ENCODE results near the gene CNTNAP2. TPM values are rescaled to one million over a fixed set of nuclear protein-coding genes. Genes with fewer than 3 reads are reported as not detected.

The CNTNAP2 gene
- total RNA-seq, 1 experiment from 2014 or later, result 0.03 TPM

- no TSS peak for BruUV-seq (replicated peaks)
- Histone ChIP-seq H3K4me1 (ENCODE audit: control insufficient read depth, insufficient read depth, low read length) (no peaks in the 10 kb centered on the region), H3K27me3 (ENCODE audit: control insufficient read depth, insufficient read depth, low read length) (no peaks in the 10 kb centered on the region), H3K4me3 (ENCODE audit: low read depth in 2 of 2, low read length in 2 of 2) (no peak overlapping the region), H3K36me3 (ENCODE audit: control insufficient read depth, insufficient read depth, low read length) (no peaks in the 10 kb centered on the region), H3K27ac (ENCODE audit: low read length) (no peak overlapping the region), H3K9me3 (ENCODE audit: control insufficient read depth, insufficient read depth, low read depth, low read length) (no peaks in the 10 kb centered on the region; the same call in 1 of the 2 replicates)
- POLR2A ChIA-PET, result no interaction called here
- TF ChIP-seq REST (IDR thresholded peaks at IDR 0.05; ENCODE audit: insufficient read depth in 1 of 2, low read depth in 2 of 2, low read length in 1 of 2) (no peak), POLR2AphosphoS5 (IDR thresholded peaks at IDR 0.05; ENCODE audit: low read depth, low read length) (no peak), TCF7L2 (IDR thresholded peaks at IDR 0.05; ENCODE audit: low read depth, low read length) (no peak), SIN3A (IDR thresholded peaks at IDR 0.05; ENCODE audit: borderline replicate concordance, insufficient read depth, low read depth, low read length) (no peak)
- TF ChIP-seq, protein P1, sequence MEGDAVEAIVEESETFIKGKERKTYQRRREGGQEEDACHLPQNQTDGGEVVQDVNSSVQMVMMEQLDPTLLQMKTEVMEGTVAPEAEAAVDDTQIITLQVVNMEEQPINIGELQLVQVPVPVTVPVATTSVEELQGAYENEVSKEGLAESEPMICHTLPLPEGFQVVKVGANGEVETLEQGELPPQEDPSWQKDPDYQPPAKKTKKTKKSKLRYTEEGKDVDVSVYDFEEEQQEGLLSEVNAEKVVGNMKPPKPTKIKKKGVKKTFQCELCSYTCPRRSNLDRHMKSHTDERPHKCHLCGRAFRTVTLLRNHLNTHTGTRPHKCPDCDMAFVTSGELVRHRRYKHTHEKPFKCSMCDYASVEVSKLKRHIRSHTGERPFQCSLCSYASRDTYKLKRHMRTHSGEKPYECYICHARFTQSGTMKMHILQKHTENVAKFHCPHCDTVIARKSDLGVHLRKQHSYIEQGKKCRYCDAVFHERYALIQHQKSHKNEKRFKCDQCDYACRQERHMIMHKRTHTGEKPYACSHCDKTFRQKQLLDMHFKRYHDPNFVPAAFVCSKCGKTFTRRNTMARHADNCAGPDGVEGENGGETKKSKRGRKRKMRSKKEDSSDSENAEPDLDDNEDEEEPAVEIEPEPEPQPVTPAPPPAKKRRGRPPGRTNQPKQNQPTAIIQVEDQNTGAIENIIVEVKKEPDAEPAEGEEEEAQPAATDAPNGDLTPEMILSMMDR (IDR thresholded peaks at IDR 0.05), result no peak
- in situ Hi-C loops (cut with HindIII; ENCODE audit: low pct_unique_long_range_greater_than_20kb, low sequenced_read_pairs) (no loop called here), intact Hi-C loops (cut with micrococcal nuclease; ENCODE audit: unreplicated experiment) (no loop called here)
- CTCF ChIA-PET, result no interaction called here
- ATAC-seq, result no peak
- no peak for DNase-seq (ENCODE audit: low read depth, low spot score)
Measured at GRCh38 chr7:147990942-147991341, 1874.3 kb downstream of the CNTNAP2 start.

DNA sequence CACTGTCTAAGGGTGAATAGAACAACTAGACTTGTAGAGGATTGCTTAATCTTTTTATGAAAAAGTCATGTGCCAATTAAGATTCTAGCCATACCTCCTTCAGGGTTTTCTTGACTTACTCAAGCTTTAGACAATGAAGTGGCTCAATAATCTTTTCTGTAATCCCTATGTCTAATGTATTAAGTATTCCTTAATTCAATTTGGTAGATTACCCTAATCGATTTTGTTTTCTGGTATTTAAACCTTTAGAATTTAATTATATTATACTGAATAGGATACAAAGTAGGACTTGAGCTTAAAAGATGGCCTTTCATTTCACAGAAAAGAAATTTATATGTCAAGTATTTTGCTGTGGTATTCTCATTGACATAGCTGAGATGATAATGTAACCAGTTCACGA lies 1876.1 kb downstream of the CNTNAP2 start:
- no peak for DNase-seq (ENCODE audit: low read depth, low spot score)
- in situ Hi-C loops (cut with HindIII; ENCODE audit: low pct_unique_long_range_greater_than_20kb, low sequenced_read_pairs), result no loop called here
- H3K27ac ChIP-seq (ENCODE audit: low read length), result no peak overlapping the region
- H3K4me3 ChIP-seq (ENCODE audit: low read depth in 2 of 2, low read length in 2 of 2), result no peak overlapping the region
- H3K27me3 ChIP-seq (ENCODE audit: control insufficient read depth, insufficient read depth, low read length), result no peaks in the 10 kb centered on the region
- TF ChIP-seq SIN3A (IDR thresholded peaks at IDR 0.05; ENCODE audit: borderline replicate concordance, insufficient read depth, low read depth, low read length) (no peak), TCF7L2 (IDR thresholded peaks at IDR 0.05; ENCODE audit: low read depth, low read length) (no peak), POLR2AphosphoS5 (IDR thresholded peaks at IDR 0.05; ENCODE audit: low read depth, low read length) (no peak), REST (IDR thresholded peaks at IDR 0.05; ENCODE audit: insufficient read depth in 1 of 2, low read depth in 2 of 2, low read length in 1 of 2) (no peak)
- TF ChIP-seq, protein P1 (IDR thresholded peaks at IDR 0.05), result no peak
- intact Hi-C loops (cut with micrococcal nuclease; ENCODE audit: unreplicated experiment), result no loop called here
- CTCF ChIA-PET, result no interaction called here
- H3K9me3 ChIP-seq (ENCODE audit: control insufficient read depth, insufficient read depth, low read depth, low read length), result no peaks in the 10 kb centered on the region
- no TSS peak for BruUV-seq (replicated peaks)
- no peak for ATAC-seq
- H3K4me1 ChIP-seq (ENCODE audit: control insufficient read depth, insufficient read depth, low read length), result no peaks in the 10 kb centered on the region
- POLR2A ChIA-PET, result no interaction called here
- no peaks in the 10 kb centered on the region for H3K36me3 ChIP-seq (ENCODE audit: control insufficient read depth, insufficient read depth, low read length)
